ENCODE data around the gene PPDPF. TPM values are rescaled to one million over a fixed set of nuclear protein-coding genes. Genes with fewer than 3 reads are reported as not detected.
A peak's percentile ranks its signal among the peaks of the same experiment; 100 is the strongest.
"Not testable (repeated sequence)": the region's sequence is repeated elsewhere in the genome, so short reads cannot be mapped to it uniquely, and the experiment has no call there.

PPDPF gene
- total RNA-seq, 1 experiment from 2014 or later = 634 TPM

- no peak for TF ChIP-seq CTCF (IDR thresholded peaks at IDR 0.05; ENCODE audit: insufficient read depth in 1 of 2, low read depth in 1 of 2, low read length in 1 of 2, severe bottlenecking in 1 of 2, unreplicated experiment in 1 of 2)
- Mint-ChIP-seq H3K27me3 (ENCODE audit: insufficient read depth, unreplicated experiment) (no peaks in the 10 kb centered on the region), H3K4me1 (ENCODE audit: low read depth, unreplicated experiment) (no peaks in the 10 kb centered on the region), H3K9me3 (ENCODE audit: unreplicated experiment) (no peaks in the 10 kb centered on the region), H3K4me3 (ENCODE audit: unreplicated experiment) (no peak overlapping the region), H3K27ac (ENCODE audit: unreplicated experiment) (no peak overlapping the region), H3K36me3 (ENCODE audit: insufficient read depth, unreplicated experiment) (peaks cover 23% of the 10 kb centered on the region)
- Histone ChIP-seq H3K27me3 (replicated peaks; ENCODE audit: control insufficient read depth, insufficient read depth, low read length) (no peaks in the 10 kb centered on the region), H3K4me1 (no peaks in the 10 kb centered on the region; the same call in 1 of the 2 replicates), H3K4me3 (ENCODE audit: low read depth, low read length) (no peak overlapping the region), H3K36me3 (ENCODE audit: control insufficient read depth, insufficient read depth, low read length) (no peaks in the 10 kb centered on the region), H3K9me3 (peaks cover 5% of the 10 kb centered on the region; the same call in 1 of the 2 replicates)
- ChIA-PET POLR2A (no interaction called here), CTCF (no interaction called here)
- no peak for DNase-seq
- no TSS peak for BruUV-seq (replicated peaks)
- intact Hi-C loops (cut with micrococcal nuclease; ENCODE audit: unreplicated experiment) = no loop called here
Observed at GRCh38 chr20:63558804-63559484, 38.4 kb downstream of the PPDPF start.

GRCh38 chr20:63559485-63560332, 39.1 kb downstream of the PPDPF start:
- H3K27me3 Mint-ChIP-seq (ENCODE audit: insufficient read depth, unreplicated experiment); intact Hi-C loops (cut with micrococcal nuclease; ENCODE audit: unreplicated experiment); BruUV-seq (replicated peaks); H3K36me3 ChIP-seq (ENCODE audit: control insufficient read depth, insufficient read depth, low read length); H3K27me3 ChIP-seq (replicated peaks; ENCODE audit: control insufficient read depth, insufficient read depth, low read length); H3K4me1 Mint-ChIP-seq (ENCODE audit: low read depth, unreplicated experiment); POLR2A ChIA-PET; H3K9me3 Mint-ChIP-seq (ENCODE audit: unreplicated experiment); H3K4me3 Mint-ChIP-seq (ENCODE audit: unreplicated experiment); H3K9me3 ChIP-seq; H3K4me3 ChIP-seq (ENCODE audit: low read depth, low read length); CTCF ChIA-PET; H3K4me1 ChIP-seq: not testable (repeated sequence)
- Mint-ChIP-seq H3K36me3 (ENCODE audit: insufficient read depth, unreplicated experiment) (peaks cover 18% of the 10 kb centered on the region), H3K27ac (ENCODE audit: unreplicated experiment) (peak overlapping the region; percentile 20)
- DNase-seq = peak in 1 of 2 experiments; percentile 73

- BruUV-seq (replicated peaks) = no TSS peak
- H3K27me3 Mint-ChIP-seq (ENCODE audit: insufficient read depth, unreplicated experiment) = no peaks in the 10 kb centered on the region
- no peak for TF ChIP-seq CTCF (IDR thresholded peaks at IDR 0.05; ENCODE audit: insufficient read depth in 1 of 2, low read depth in 1 of 2, low read length in 1 of 2, severe bottlenecking in 1 of 2, unreplicated experiment in 1 of 2)
- H3K27me3 ChIP-seq (replicated peaks; ENCODE audit: control insufficient read depth, insufficient read depth, low read length) = no peaks in the 10 kb centered on the region
- H3K4me3 Mint-ChIP-seq (ENCODE audit: unreplicated experiment) = no peak overlapping the region
- peak overlapping the region; percentile 20 for H3K27ac Mint-ChIP-seq (ENCODE audit: unreplicated experiment)
- ChIA-PET CTCF (no interaction called here), POLR2A (no interaction called here)
- H3K9me3 Mint-ChIP-seq (ENCODE audit: unreplicated experiment) = no peaks in the 10 kb centered on the region
- intact Hi-C loops (cut with micrococcal nuclease; ENCODE audit: unreplicated experiment) = no loop called here
- H3K36me3 ChIP-seq (ENCODE audit: control insufficient read depth, insufficient read depth, low read length) = no peaks in the 10 kb centered on the region
- no peaks in the 10 kb centered on the region for H3K4me1 Mint-ChIP-seq (ENCODE audit: low read depth, unreplicated experiment)
- H3K4me3 ChIP-seq (ENCODE audit: low read depth, low read length) = no peak overlapping the region
- H3K4me1 ChIP-seq = no peaks in the 10 kb centered on the region; the same call in 1 of the 2 replicates
- DNase-seq = no peak
- peaks cover 5% of the 10 kb centered on the region; the same call in 1 of the 2 replicates for H3K9me3 ChIP-seq
- H3K36me3 Mint-ChIP-seq (ENCODE audit: insufficient read depth, unreplicated experiment) = peaks cover 20% of the 10 kb centered on the region
Observed at GRCh38 chr20:63560333-63560805, 39.8 kb downstream of the PPDPF start.
